Epithelial cell of proximal tubule (primary cell): ENCODE measurements around the gene CLEC6A. TPM values are rescaled to one million over a fixed set of nuclear protein-coding genes. Genes with fewer than 3 reads are reported as not detected.
"Not testable (repeated sequence)": the region's sequence is repeated elsewhere in the genome, so short reads cannot be mapped to it uniquely, and the experiment has no call there.

ENCODE experiments used
- DNase-seq: peaks from one replicate; pipeline ENCODE4 v3.0.0-alpha.2; 2011; ENCODE audit warnings: low read depth
- H3K4me3 ChIP-seq: 2 replicates; pipeline ENCODE4 v1.5.1; 2011; ENCODE audit warnings: low read depth, mild to moderate bottlenecking, low read length
- CTCF ChIP-seq: conservative IDR thresholded peaks from 2 replicates; pipeline ENCODE4 v1.5.1; 2012; ENCODE audit warnings: low read depth, mild to moderate bottlenecking, low read length
- total RNA-seq: library from RNA; depleted of rRNA; stranded (reverse); fragments of >200 nt; gene quantifications from 2 replicates; pipeline ENCODE4 v1.2.3, GENCODE V29; 2015

Gene CLEC6A
- total RNA-seq, 1 donor from 2014 or later, result not detected

GRCh38 chr12:8471090-8471489 lies 15.3 kb downstream of the CLEC6A start:
- no peak overlapping the region for H3K4me3 ChIP-seq
- no peak for TF ChIP-seq CTCF
- no peak for DNase-seq

- no peak for TF ChIP-seq CTCF
- no peak for DNase-seq
- H3K4me3 ChIP-seq, result no peak overlapping the region
Measured at GRCh38 chr12:8475508-8476203, 19.9 kb downstream of the CLEC6A start.

GRCh38 chr12:8482571-8483061 lies 26.9 kb downstream of the CLEC6A start:
- TF ChIP-seq CTCF, result no peak
- no peak for DNase-seq
- no peak overlapping the region for H3K4me3 ChIP-seq

GRCh38 chr12:8483079-8483478 lies 27.3 kb downstream of the CLEC6A start:
- no peak for DNase-seq
- no peak overlapping the region for H3K4me3 ChIP-seq
- TF ChIP-seq CTCF, result no peak

GRCh38 chr12:8491646-8492530 lies 36.1 kb downstream of the CLEC6A start:
- no peak overlapping the region for H3K4me3 ChIP-seq
- no peak for TF ChIP-seq CTCF
- no peak for DNase-seq

GRCh38 chr12:8493084-8493483 lies 37.3 kb downstream of the CLEC6A start:
- no peak for TF ChIP-seq CTCF

GRCh38 chr12:8495671-8496070 lies 39.9 kb downstream of the CLEC6A start:
- DNase-seq, H3K4me3 ChIP-seq: not testable (repeated sequence)

More at GRCh38 chr12:8493084-8493483, 37.3 kb downstream of the CLEC6A start:
- no peak overlapping the region for H3K4me3 ChIP-seq
- DNase-seq, result no peak

GRCh38 chr12:8496074-8496473 lies 40.3 kb downstream of the CLEC6A start:
- not testable (repeated sequence) for H3K4me3 ChIP-seq, DNase-seq
